GM18498 (cell line): ENCODE data around the gene ZNF821.
A peak's percentile ranks its signal among the peaks of the same experiment; 100 is the strongest.
"Not testable (repeated sequence)": the region's sequence is repeated elsewhere in the genome, so short reads cannot be mapped to it uniquely, and the experiment has no call there.

Experiments used
- ATAC-seq: cut with Tn5 transposase; IDR thresholded peaks from one replicate; pipeline ENCODE4 v1.9.1; 2021; ENCODE audit warnings: mild to moderate bottlenecking, moderate library complexity; ENCODE audit not compliant: unreplicated experiment

ZNF821 gene

DNA sequence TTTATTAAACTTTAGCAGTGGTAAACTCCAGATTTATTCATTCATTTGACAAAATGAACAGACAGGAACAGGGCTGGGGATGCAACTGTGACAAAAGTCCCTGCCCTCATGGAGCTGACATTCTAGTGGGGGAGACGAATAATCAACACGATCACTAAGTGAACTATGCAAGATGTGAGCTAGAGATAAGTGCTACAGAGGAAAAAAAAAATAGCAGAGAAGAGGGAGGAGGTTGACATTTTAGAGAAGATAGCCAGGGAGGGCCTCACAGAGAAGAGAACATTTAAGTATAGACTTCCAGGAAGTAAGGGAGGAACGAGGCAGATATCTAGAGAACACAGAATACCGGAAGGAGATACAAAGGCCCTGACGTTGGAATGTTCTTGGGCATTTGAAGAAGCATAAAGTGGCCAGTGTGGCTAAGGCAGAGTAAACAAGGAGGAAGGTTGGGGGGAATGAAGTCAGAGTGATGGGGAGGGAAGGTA, 57.4 kb downstream of the ZNF821 start:
- ATAC-seq = no peak

- ATAC-seq = peak; percentile 23
Observed at GRCh38 chr16:71817155-71817500, 66.9 kb downstream of the ZNF821 start.

DNA sequence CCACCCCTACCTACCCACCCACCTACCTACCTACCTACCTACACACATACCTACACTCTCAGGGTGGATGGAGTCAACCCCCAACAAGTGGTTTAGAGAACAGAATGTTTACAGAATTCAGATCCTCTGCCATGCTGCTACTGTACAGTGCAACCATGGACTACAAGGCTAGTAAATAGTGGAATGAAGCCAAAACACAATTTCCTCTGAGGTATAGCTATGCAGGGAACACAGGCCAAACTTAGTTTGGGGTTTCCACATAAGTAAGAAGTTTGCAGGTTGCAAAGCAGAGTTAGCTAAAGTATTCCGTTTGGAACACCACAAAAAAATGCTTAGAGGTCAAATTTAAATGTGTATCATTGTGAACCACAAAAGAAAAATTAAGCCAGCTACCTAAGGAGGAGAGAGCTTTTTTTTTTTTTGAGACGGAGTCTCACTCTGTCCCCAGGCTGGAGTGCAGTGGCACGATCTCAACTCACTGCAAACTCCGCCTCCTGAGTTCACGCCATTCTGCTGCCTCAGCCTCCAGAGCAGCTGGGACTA, 72.7 kb downstream of the ZNF821 start:
- ATAC-seq = no peak

DNA sequence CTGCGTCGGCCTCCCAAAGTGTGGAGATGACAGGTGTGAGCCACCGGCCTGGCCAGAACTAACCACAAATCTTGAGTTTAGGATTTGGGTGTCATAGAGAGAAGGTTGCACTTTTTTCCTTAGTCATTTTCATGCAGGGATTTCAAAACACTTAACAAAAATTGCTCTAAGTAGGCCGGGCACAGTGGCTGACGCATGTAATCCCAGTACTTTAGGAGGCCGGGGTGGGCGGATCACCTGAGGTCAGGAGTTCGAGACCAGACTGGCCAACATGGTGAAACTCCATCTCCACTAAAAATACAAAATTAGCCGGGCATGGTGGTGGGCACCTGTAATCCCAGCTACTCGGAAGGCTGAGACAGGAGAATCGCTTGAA, 73.8 kb downstream of the ZNF821 start:
- not testable (repeated sequence) for ATAC-seq
